Nephron (organoid): ENCODE results near the gene LBHD2.
A peak's percentile ranks its signal among the peaks of the same experiment; 100 is the strongest.

Source experiments
- H3K27ac Mint-ChIP-seq, 3 experiments: 2 replicates each; pipeline ENCODE4 v1.8.0; 2020; ENCODE audit warnings: mixed read lengths in 3 of 3, mild to moderate bottlenecking in 2 of 3, moderate library complexity in 1 of 3
- H3K27me3 Mint-ChIP-seq: 2 replicates; pipeline ENCODE4 v1.8.0; 2021; ENCODE audit warnings: low read depth, mild to moderate bottlenecking, moderate library complexity, mixed read lengths
- H3K36me3 Mint-ChIP-seq: 2 replicates; pipeline ENCODE4 v1.8.0; 2020; ENCODE audit warnings: low read depth, mixed read lengths
- H3K4me1 Mint-ChIP-seq: 2 replicates; pipeline ENCODE4 v1.8.0; 2020; ENCODE audit warnings: mixed read lengths
- H3K4me3 Mint-ChIP-seq, 3 experiments: 2 replicates each; pipeline ENCODE4 v1.8.0; 2020; ENCODE audit warnings: mild to moderate bottlenecking in 3 of 3, mixed read lengths in 3 of 3, moderate library complexity in 2 of 3
- H3K9me3 Mint-ChIP-seq: 2 replicates; pipeline ENCODE4 v1.8.0; 2020; ENCODE audit warnings: mixed read lengths
- CTCF ChIP-seq, 3 experiments: fragments of 200-600 bp; sonication (generic); IDR thresholded peaks; one replicate each; pipeline ENCODE4 v1.5.0; 2021; ENCODE audit warnings: antibody characterized with exemption in 3 of 3; ENCODE audit not compliant: unreplicated experiment in 3 of 3

The LBHD2 gene

GRCh38 chr14:103086771-103087342 lies 2.8 kb downstream of the LBHD2 start:
- Mint-ChIP-seq H3K4me3 (no peak overlapping the region), H3K4me1 (no peaks in the 10 kb centered on the region), H3K36me3 (no peaks in the 10 kb centered on the region), H3K27ac (no peak overlapping the region), H3K27me3 (peaks cover 28% of the 10 kb centered on the region), H3K9me3 (peaks cover 2% of the 10 kb centered on the region)
- no peak for TF ChIP-seq CTCF (IDR thresholded peaks at IDR 0.05; ENCODE audit: unreplicated experiment in 3 of 3)

- Mint-ChIP-seq H3K4me1 (no peaks in the 10 kb centered on the region), H3K9me3 (peaks cover 2% of the 10 kb centered on the region), H3K27ac (no peak overlapping the region), H3K27me3 (peaks cover 32% of the 10 kb centered on the region), H3K4me3 (no peak overlapping the region), H3K36me3 (no peaks in the 10 kb centered on the region)
- no peak for TF ChIP-seq CTCF (IDR thresholded peaks at IDR 0.05; ENCODE audit: unreplicated experiment in 3 of 3)
Observed at GRCh38 chr14:103087343-103087835, 3.4 kb downstream of the LBHD2 start.

- peaks cover 2% of the 10 kb centered on the region for H3K9me3 Mint-ChIP-seq
- H3K27me3 Mint-ChIP-seq = peaks cover 32% of the 10 kb centered on the region
- no peaks in the 10 kb centered on the region for H3K36me3 Mint-ChIP-seq
- H3K27ac Mint-ChIP-seq = no peak overlapping the region
- no peaks in the 10 kb centered on the region for H3K4me1 Mint-ChIP-seq
- no peak for TF ChIP-seq CTCF (IDR thresholded peaks at IDR 0.05; ENCODE audit: unreplicated experiment in 3 of 3)
- no peak overlapping the region for H3K4me3 Mint-ChIP-seq
Observed at GRCh38 chr14:103088921-103089320, 4.9 kb downstream of the LBHD2 start.

- TF ChIP-seq CTCF (IDR thresholded peaks at IDR 0.05; ENCODE audit: unreplicated experiment in 3 of 3) = no peak
- H3K4me1 Mint-ChIP-seq = no peaks in the 10 kb centered on the region
- H3K27me3 Mint-ChIP-seq = peaks cover 28% of the 10 kb centered on the region
- H3K27ac Mint-ChIP-seq = no peak overlapping the region
- H3K36me3 Mint-ChIP-seq = no peaks in the 10 kb centered on the region
- no peaks in the 10 kb centered on the region for H3K9me3 Mint-ChIP-seq
- H3K4me3 Mint-ChIP-seq = no peak overlapping the region
Observed at GRCh38 chr14:103089386-103090335, 5.7 kb downstream of the LBHD2 start.

- no peaks in the 10 kb centered on the region for H3K9me3 Mint-ChIP-seq
- H3K4me1 Mint-ChIP-seq = no peaks in the 10 kb centered on the region
- H3K36me3 Mint-ChIP-seq = no peaks in the 10 kb centered on the region
- no peak for TF ChIP-seq CTCF (IDR thresholded peaks at IDR 0.05; ENCODE audit: unreplicated experiment in 3 of 3)
- peaks cover 23% of the 10 kb centered on the region for H3K27me3 Mint-ChIP-seq
- peak overlapping the region; percentile 29 to 59 (median 51) for H3K4me3 Mint-ChIP-seq
- no peak overlapping the region for H3K27ac Mint-ChIP-seq
Observed at GRCh38 chr14:103090481-103091020, 6.5 kb downstream of the LBHD2 start.
